Activated CD4-positive, alpha-beta T cell treated with anti-CD3 and anti-CD28 coated beads, Interleukin-2, amount 50 U/mL, for 48 hours (primary cell): ENCODE measurements around the gene FOCAD.
"Not testable (repeated sequence)": the region's sequence is repeated elsewhere in the genome, so short reads cannot be mapped to it uniquely, and the experiment has no call there.

Source experiments
- DNase-seq, 2 experiments: peaks; one replicate each; pipeline ENCODE4 v3.0.0-alpha.2; 2020

The FOCAD gene

GRCh38 chr9:20974191-20974938 is 290.3 kb downstream of the FOCAD start:
- not testable (repeated sequence) for DNase-seq

- DNase-seq, result no peak
Observed at GRCh38 chr9:20978249-20978648, 294.2 kb downstream of the FOCAD start.

GRCh38 chr9:20980832-20981455 is 296.9 kb downstream of the FOCAD start:
- DNase-seq, result no peak

GRCh38 chr9:20981486-20981885 is 297.4 kb downstream of the FOCAD start:
- no peak for DNase-seq

- no peak for DNase-seq
Observed at GRCh38 chr9:20984506-20984905, 300.4 kb downstream of the FOCAD start.

- no peak for DNase-seq
Observed at GRCh38 chr9:20985851-20986600, 302.0 kb downstream of the FOCAD start.

GRCh38 chr9:20987521-20987920 is 303.5 kb downstream of the FOCAD start:
- DNase-seq, result no peak

GRCh38 chr9:20988061-20988460 is 304.0 kb downstream of the FOCAD start:
- DNase-seq, result no peak

- DNase-seq, result no peak
Observed at GRCh38 chr9:20988671-20989315, 304.7 kb downstream of the FOCAD start.

- DNase-seq, result no peak
Observed at GRCh38 chr9:20989923-20990341, 305.9 kb downstream of the FOCAD start.

- no peak for DNase-seq
Observed at GRCh38 chr9:20990867-20991266, 306.8 kb downstream of the FOCAD start.

- no peak for DNase-seq
Observed at GRCh38 chr9:20994486-20994885, 310.4 kb downstream of the FOCAD start.

- DNase-seq, result no peak
Observed at GRCh38 chr9:20995616-20996015, 311.6 kb downstream of the FOCAD start.

- DNase-seq, result no peak
Observed at GRCh38 chr9:20996809-20997208, 312.8 kb downstream of the FOCAD start.

GRCh38 chr9:20997503-20998076 is 313.5 kb downstream of the FOCAD start:
- DNase-seq, result no peak

- DNase-seq, result no peak
Observed at GRCh38 chr9:21001581-21001980, 317.5 kb downstream of the FOCAD start.

GRCh38 chr9:21002040-21002439 is 318.0 kb downstream of the FOCAD start:
- DNase-seq, result no peak

GRCh38 chr9:21015129-21015815 is 331.2 kb downstream of the FOCAD start:
- no peak for DNase-seq

- no peak for DNase-seq
Observed at GRCh38 chr9:21015995-21016394, 331.9 kb downstream of the FOCAD start.

- no peak for DNase-seq
Observed at GRCh38 chr9:21016701-21017491, 332.8 kb downstream of the FOCAD start.

- no peak for DNase-seq
Observed at GRCh38 chr9:21018177-21018576, 334.1 kb downstream of the FOCAD start.

- DNase-seq, result no peak
Observed at GRCh38 chr9:21023861-21024260, 339.8 kb downstream of the FOCAD start.
